DMS79 treated with DMSO at 0.1 percent for 48 hours (cell line): ENCODE data around the gene ERFE.

ENCODE experiments used
- DNase-seq: peaks from one replicate; lab custom pipeline; 2025; lab: John Stamatoyannopoulos, UW

Gene ERFE

DNA sequence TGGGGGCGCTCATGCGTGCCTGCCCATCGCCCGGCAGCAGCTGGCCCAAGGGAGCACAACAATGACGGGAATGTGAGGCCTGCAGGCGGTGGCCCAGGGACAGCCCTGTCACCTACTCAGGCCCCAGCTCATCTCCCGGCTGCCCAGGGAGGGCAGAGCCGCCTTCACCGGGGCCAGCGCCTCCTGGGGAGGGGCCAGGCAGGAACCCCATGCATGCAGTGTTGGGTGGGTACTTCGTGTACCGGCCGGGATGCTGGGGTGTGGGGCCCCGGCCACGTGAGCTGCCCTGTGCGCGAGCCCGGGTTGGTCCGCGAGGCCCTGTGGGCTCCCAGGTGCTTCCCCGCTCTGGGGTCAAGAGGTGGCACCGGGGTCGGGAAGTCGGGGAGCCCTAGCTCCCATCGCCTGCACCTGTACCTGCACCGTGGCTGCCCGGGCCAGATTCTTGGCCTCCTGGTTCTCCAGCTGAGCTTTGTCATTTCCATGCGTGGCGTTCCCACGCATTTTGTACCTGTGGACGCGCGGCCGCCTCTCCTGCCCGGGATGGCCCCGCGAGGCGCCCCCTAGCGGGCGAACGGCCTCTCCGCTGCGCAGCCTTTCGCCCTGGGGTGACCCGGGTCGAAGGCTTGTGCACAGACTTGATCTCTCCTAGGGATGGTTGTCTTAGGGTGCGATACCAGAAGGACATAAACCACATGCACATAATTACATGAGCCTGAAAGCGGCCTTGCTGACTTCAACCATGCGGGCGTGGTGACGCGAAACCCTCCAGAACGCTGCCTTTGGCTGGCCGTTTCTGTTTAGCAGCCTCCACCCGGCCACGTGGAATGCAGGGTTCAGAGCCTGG is 19.4 kb upstream of the ERFE start:
- no peak for DNase-seq

- no peak for DNase-seq
Observed at GRCh38 chr2:238140040-238140439, 18.7 kb upstream of the ERFE start.

- no peak for DNase-seq
Observed at GRCh38 chr2:238140721-238141540, 17.8 kb upstream of the ERFE start.

DNA sequence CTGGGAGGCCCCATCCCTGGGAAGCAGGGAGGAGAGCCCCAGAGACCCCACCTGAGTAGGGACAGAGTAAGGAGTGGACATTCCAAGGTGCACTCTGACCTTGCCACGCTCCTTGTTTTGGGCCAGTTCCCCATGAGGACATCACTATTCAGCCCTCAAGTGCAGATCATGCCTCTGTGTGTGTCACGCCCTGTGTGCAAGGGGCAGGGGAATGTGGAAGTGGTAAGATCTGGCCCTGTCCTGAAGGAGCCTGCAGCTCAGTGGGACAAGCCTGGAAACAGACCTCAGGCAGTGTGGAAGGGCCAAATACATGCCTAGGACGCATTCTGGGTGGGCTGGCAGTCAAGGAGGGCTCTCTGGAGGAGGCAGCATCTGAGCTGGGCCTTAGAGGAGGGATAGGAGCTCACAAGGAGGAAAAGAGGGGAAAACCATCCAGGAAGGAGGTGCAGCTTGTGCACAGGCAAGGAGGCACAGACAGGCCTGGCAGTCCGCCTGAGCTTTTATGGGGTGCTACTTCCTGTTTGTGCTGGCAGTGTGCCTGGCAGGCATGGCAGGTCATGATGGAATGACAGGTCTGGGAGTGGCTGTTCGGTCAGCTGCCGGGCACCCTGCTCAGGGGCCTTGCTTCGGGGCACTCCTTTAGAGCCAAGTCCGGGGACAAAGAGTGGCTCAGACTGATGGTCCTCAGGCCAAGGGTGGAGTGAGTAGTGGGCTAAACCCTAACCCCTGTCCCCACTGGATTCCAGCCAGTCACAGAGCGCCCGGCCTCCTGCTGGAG is 17.0 kb upstream of the ERFE start:
- DNase-seq: peak; percentile 14

DNA sequence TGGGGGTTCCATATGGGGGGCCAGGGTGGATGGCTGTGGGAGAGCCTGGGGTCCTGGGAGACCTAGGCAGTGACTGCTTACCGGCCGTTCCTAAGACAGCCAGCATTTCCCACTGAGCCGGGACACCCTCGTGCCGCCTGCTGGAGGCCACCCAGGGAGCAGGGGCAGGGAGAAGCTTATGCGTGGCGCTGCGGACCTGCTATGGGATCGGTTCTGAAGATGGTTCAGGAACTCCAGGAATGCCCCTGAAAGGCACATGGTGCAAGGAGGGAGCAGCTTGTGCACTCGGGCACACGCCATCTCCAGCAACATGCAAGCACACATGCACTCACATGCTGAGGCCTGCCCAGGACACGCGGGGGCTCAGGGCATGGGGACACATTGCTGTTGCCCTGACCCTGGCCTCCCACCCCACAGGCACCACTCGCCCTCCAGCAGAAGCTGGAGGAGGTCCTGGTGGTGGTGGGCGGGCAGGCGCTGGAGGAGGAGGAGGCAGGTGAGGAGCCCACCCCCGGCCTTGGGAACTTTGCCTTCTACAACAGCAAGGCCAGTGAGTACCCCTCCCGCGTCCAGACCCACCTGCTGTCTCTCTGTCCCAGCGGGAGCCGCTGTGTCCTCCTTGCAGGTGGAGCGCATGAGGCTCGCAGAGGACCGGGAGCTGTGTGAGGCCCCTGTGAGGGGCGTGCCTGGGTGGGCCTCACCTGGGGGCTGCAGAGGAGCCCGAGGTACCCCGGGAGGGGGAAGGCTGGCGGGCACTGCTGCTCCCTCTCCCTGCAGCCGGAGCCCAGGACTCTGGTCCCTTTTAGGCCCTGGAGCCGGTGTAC is 16.2 kb upstream of the ERFE start:
- no peak for DNase-seq

- no peak for DNase-seq
Observed at GRCh38 chr2:238143239-238143951, 15.4 kb upstream of the ERFE start.

- no peak for DNase-seq
Observed at GRCh38 chr2:238144262-238144661, 14.5 kb upstream of the ERFE start.

GRCh38 chr2:238145046-238145445 is 13.7 kb upstream of the ERFE start:
- no peak for DNase-seq

- no peak for DNase-seq
Observed at GRCh38 chr2:238145851-238146250, 12.9 kb upstream of the ERFE start.

GRCh38 chr2:238146884-238147544 is 11.8 kb upstream of the ERFE start:
- no peak for DNase-seq

- DNase-seq: no peak
Observed at GRCh38 chr2:238148981-238149380, 9.8 kb upstream of the ERFE start.

- no peak for DNase-seq
Observed at GRCh38 chr2:238149841-238150572, 8.8 kb upstream of the ERFE start.

- no peak for DNase-seq
Observed at GRCh38 chr2:238150686-238151085, 8.1 kb upstream of the ERFE start.

DNA sequence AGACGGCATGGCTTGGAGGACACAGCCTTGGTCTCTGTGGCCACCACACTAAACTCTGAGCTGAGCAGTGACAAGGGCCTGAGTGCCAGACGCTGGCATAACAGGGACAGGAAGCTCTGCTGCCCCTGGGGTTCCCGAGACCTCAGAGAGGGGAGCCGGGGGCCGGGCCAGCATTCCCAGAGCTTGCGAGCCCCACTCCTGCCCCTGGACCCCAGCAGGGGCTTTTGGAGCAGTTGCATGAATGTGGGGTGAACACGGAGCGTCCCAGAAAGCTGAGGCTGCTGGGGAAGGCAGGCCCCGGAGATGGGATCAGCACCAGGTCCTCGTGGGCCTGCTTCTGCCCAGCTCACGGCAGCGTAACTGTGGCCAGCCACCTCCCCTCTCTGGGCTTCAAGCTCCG is 7.6 kb upstream of the ERFE start:
- DNase-seq: no peak

DNA sequence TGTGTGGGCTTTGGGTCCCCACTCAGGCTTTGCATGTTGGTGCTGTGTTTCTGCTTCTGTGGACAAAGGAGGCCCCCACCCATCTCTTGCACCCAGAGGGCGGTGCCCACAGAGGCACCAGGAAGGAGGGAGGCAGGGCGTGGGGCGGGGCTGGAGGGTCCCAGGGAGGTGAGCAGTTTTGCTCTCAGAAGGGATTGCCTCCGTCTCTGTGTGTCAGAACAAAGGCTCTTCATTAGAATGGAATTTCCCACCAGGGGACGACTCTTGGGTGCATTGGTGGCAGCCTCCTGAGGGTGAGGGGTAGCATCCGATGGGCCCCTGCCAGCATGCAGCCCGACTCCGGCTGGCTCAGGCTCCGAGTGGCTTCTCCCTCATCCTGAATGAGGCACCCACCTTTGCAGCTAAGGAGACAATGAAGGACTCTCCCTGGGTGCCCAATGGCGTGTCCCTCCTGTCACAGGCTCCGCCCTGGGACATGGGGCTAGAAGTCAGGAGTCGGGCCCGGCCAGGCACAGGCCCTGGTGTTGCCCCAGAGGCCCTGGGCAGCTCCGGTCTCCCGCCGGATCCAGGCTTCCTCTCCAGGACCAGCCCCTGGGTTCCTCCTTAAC is 7.0 kb upstream of the ERFE start:
- no peak for DNase-seq

- no peak for DNase-seq
Observed at GRCh38 chr2:238152771-238153688, 5.7 kb upstream of the ERFE start.

DNA sequence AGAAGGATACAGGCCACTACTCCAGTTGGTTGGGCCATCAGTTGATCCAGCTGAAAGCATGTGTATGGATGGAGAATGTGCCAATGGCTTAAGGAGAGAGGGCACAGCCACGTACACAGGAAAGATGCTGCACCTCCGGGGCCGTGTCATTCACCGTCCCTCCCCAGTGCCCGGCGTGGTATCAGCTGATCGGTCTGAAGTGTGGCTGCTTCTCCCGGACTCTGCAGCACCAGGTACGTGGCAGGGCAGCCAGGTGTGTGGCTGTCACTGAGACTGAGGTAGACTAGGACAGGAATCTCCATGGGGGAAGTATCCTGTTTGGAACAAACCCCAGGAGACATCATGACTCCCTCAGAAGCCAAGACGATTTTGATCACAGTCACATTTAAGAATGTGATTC is 4.2 kb upstream of the ERFE start:
- no peak for DNase-seq
